PC-9 (cell line): ENCODE measurements around the gene TTC28. TPM values are rescaled to one million over a fixed set of nuclear protein-coding genes. Genes with fewer than 3 reads are reported as not detected.

Experiments
- BruUV-seq: library from RNA; stranded (reverse); fragments of 400-500 nt; replicated peaks from 2 replicates; lab custom pipeline; 2021; lab: Mats Ljungman, UMichigan
- CTCF ChIA-PET: fragments of 300-600 bp; sonication (Branson Sonifier 250); formaldehyde crosslinking; loops from one replicate; lab custom pipeline; 2022; ENCODE audit warnings: antibody characterized with exemption; lab: Charles Lee
- POLR2A ChIA-PET: fragments of 300-600 bp; sonication (Branson Sonifier 250); formaldehyde crosslinking; loops from one replicate; lab custom pipeline; 2022; ENCODE audit warnings: antibody characterized with exemption; ENCODE audit not compliant: unreplicated experiment; lab: Charles Lee
- DNase-seq, 2 experiments: peaks; one replicate each; pipeline versions ENCODE4 v3.0.0 to v3.0.0-alpha.2; 2015 to 2022; ENCODE audit warnings: mixed read lengths in 1 of 2
- H2AFZ ChIP-seq: fragments of 200-600 bp; sonication (generic); 2 replicates; pipeline ENCODE4 v1.8.1; 2017; ENCODE audit warnings: antibody characterized with exemption
- H3F3A ChIP-seq: fragments of 200-600 bp; sonication (generic); 2 replicates; pipeline ENCODE4 v1.8.1; 2017; ENCODE audit warnings: antibody characterized with exemption, mild to moderate bottlenecking, low read depth; ENCODE audit not compliant: insufficient read depth
- H3K27ac ChIP-seq: fragments of 200-600 bp; sonication (generic); 2 replicates; pipeline ENCODE4 v1.6.1; 2016; ENCODE audit warnings: mixed run types
- H3K27me3 ChIP-seq: fragments of 200-600 bp; sonication (generic); 2 replicates; pipeline ENCODE4 v1.6.1; 2016; ENCODE audit warnings: low read depth, mixed run types; ENCODE audit not compliant: insufficient read depth
- H3K36me3 ChIP-seq: fragments of 200-600 bp; sonication (generic); 2 replicates; pipeline ENCODE4 v1.6.1; 2016; ENCODE audit warnings: low read depth, mixed run types
- H3K4me1 ChIP-seq: fragments of 200-600 bp; sonication (generic); replicated peaks from 2 replicates; pipeline ENCODE4 v1.6.1; 2016; ENCODE audit warnings: mixed run types; ENCODE audit not compliant: insufficient read depth
- H3K4me2 ChIP-seq: fragments of 200-600 bp; sonication (generic); 2 replicates; pipeline ENCODE4 v1.6.1; 2017; ENCODE audit warnings: mixed run types
- H3K4me3 ChIP-seq: fragments of 200-600 bp; sonication (generic); 2 replicates; pipeline ENCODE4 v1.6.1; 2016; ENCODE audit warnings: mixed run types
- H3K79me2 ChIP-seq: fragments of 200-600 bp; sonication (generic); 2 replicates; pipeline ENCODE4 v1.6.1; 2017; ENCODE audit warnings: low read depth, mixed run types
- H3K9me2 ChIP-seq: fragments of 200-600 bp; sonication (generic); 2 replicates; pipeline ENCODE4 v1.8.1; 2017; ENCODE audit warnings: mild to moderate bottlenecking; ENCODE audit not compliant: insufficient read depth
- H3K9me3 ChIP-seq: fragments of 200-600 bp; sonication (generic); 2 replicates; pipeline ENCODE4 v1.8.1; 2016; ENCODE audit warnings: low read depth; ENCODE audit not compliant: insufficient read depth
- H4K20me1 ChIP-seq: fragments of 200-600 bp; sonication (generic); 2 replicates; pipeline ENCODE4 v1.8.1; 2017; ENCODE audit not compliant: insufficient read depth
- CTCF ChIP-seq: fragments of 200-600 bp; sonication (generic); conservative IDR thresholded peaks from 2 replicates; pipeline ENCODE4 v1.6.1; 2017; ENCODE audit warnings: mixed run types, antibody characterized with exemption, mild to moderate bottlenecking, moderate library complexity
- EZH2 ChIP-seq: fragments of 200-600 bp; sonication (generic); IDR thresholded peaks from 2 replicates; pipeline ENCODE4 v1.8.0; 2017; ENCODE audit warnings: antibody characterized with exemption, low read depth
- intact Hi-C: fragments of 100-400 bp; cut with micrococcal nuclease; formaldehyde crosslinking; loops from one replicate; pipeline ENCODE4 v1.10.0; 2022; ENCODE audit not compliant: unreplicated experiment
- total RNA-seq: library from RNA; stranded (reverse); gene quantifications from 2 replicates; pipeline ENCODE4 v1.2.3, GENCODE V29; 2021

The TTC28 gene
- total RNA-seq, 1 experiment from 2014 or later, result 6.7 TPM

GRCh38 chr22:28414913-28415312 is 264.7 kb downstream of the TTC28 start:
- H3K79me2 ChIP-seq, result no peaks in the 10 kb centered on the region
- no peaks in the 10 kb centered on the region for H3K4me1 ChIP-seq
- H3K4me3 ChIP-seq, result no peak overlapping the region
- no peaks in the 10 kb centered on the region for H3K9me3 ChIP-seq
- H2AFZ ChIP-seq, result no peak overlapping the region
- ChIA-PET CTCF (no interaction called here), POLR2A (no interaction called here)
- intact Hi-C loops, result no loop called here
- no peak overlapping the region for H3K27ac ChIP-seq
- no peaks in the 10 kb centered on the region for H3F3A ChIP-seq
- no peaks in the 10 kb centered on the region for H3K27me3 ChIP-seq
- no peak for DNase-seq
- BruUV-seq, result no TSS peak
- H3K4me2 ChIP-seq, result no peak overlapping the region
- no peak for TF ChIP-seq CTCF
- no peak for TF ChIP-seq EZH2
- no peaks in the 10 kb centered on the region for H3K9me2 ChIP-seq
- H3K36me3 ChIP-seq, result no peaks in the 10 kb centered on the region
- H4K20me1 ChIP-seq, result no peaks in the 10 kb centered on the region

GRCh38 chr22:28413612-28414399 is 265.8 kb downstream of the TTC28 start:
- Histone ChIP-seq H3K4me1 (no peaks in the 10 kb centered on the region), H3F3A (no peaks in the 10 kb centered on the region), H3K36me3 (no peaks in the 10 kb centered on the region), H4K20me1 (no peaks in the 10 kb centered on the region), H3K27me3 (no peaks in the 10 kb centered on the region), H2AFZ (no peak overlapping the region), H3K4me2 (no peak overlapping the region), H3K27ac (no peak overlapping the region), H3K9me3 (no peaks in the 10 kb centered on the region), H3K79me2 (no peaks in the 10 kb centered on the region), H3K9me2 (no peaks in the 10 kb centered on the region), H3K4me3 (no peak overlapping the region)
- BruUV-seq, result no TSS peak
- ChIA-PET POLR2A (no interaction called here), CTCF (no interaction called here)
- DNase-seq, result no peak
- no peak for TF ChIP-seq EZH2
- TF ChIP-seq CTCF, result no peak
- intact Hi-C loops, result no loop called here

DNA sequence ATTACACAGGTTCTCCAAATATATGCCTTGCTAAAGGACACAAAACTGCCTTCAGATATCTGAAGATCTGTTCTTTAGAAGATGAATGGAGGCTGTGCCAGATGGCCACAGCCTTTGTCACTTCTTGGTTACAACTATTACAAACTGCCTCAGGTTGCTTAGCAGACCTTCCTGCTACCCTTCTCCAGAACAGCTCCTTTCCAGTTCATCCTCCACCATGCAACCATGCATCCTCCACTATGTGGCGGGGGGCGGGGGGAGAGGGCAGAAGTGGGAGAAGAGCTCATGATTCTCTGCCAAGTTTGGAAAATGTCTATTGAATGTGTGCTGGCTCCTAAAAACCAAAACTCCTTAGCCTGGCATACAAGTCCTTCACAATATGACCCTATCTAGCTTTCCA is 267.5 kb downstream of the TTC28 start:
- no peak for TF ChIP-seq EZH2
- no peak for TF ChIP-seq CTCF
- H3F3A ChIP-seq, result no peaks in the 10 kb centered on the region
- H3K4me2 ChIP-seq, result no peak overlapping the region
- H4K20me1 ChIP-seq, result no peaks in the 10 kb centered on the region
- CTCF ChIA-PET, result no interaction called here
- no peak overlapping the region for H3K27ac ChIP-seq
- H2AFZ ChIP-seq, result no peak overlapping the region
- no peaks in the 10 kb centered on the region for H3K9me3 ChIP-seq
- H3K36me3 ChIP-seq, result no peaks in the 10 kb centered on the region
- BruUV-seq, result no TSS peak
- H3K4me1 ChIP-seq, result no peaks in the 10 kb centered on the region
- no peak for DNase-seq
- no peaks in the 10 kb centered on the region for H3K9me2 ChIP-seq
- H3K27me3 ChIP-seq, result no peaks in the 10 kb centered on the region
- H3K4me3 ChIP-seq, result no peak overlapping the region
- intact Hi-C loops, result no loop called here
- POLR2A ChIA-PET, result no interaction called here
- H3K79me2 ChIP-seq, result no peaks in the 10 kb centered on the region
